SK-N-SH (cell line): ENCODE measurements around the gene ZNF514. TPM values are rescaled to one million over a fixed set of nuclear protein-coding genes. Genes with fewer than 3 reads are reported as not detected.
A peak's percentile ranks its signal among the peaks of the same experiment; 100 is the strongest.

ENCODE experiments used
- CTCF ChIA-PET: fragments of 300-600, 350-600 bp; formaldehyde crosslinking; extraction: SDS; loops from one replicate; lab custom pipeline; 2021; lab: Yijun Ruan, JAX
- POLR2A ChIA-PET: fragments of 350-600 bp; sonication (Branson Sonifier 250); formaldehyde crosslinking; extraction: SDS; loops from one replicate; lab custom pipeline; 2020; ENCODE audit warnings: antibody characterized with exemption, inconsistent platforms; lab: Yijun Ruan, JAX
- DNase-seq: peaks from one replicate; pipeline ENCODE4 v3.0.0; 2012
- H2AFZ ChIP-seq: fragments of 200-600 bp; sonication (generic); 2 replicates; pipeline ENCODE4 v1.8.1; 2016; ENCODE audit warnings: antibody characterized with exemption, mild to moderate bottlenecking, low read depth
- H3F3A ChIP-seq: fragments of 200-600 bp; sonication (generic); replicated peaks from 2 replicates; pipeline ENCODE3; 2016; ENCODE audit warnings: antibody characterized with exemption, mild to moderate bottlenecking; ENCODE audit not compliant: insufficient read depth
- H3K27ac ChIP-seq, 2 experiments: fragments of 200-500 bp in 1 of 2; fragments of 200-600 bp in 1 of 2; sonication (Bioruptor generic) in 1 of 2; sonication (generic), shearing (Covaris generic) in 1 of 2; 2 replicates each; pipeline versions ENCODE4 v1.5.1 to v1.6.1; 2014 to 2016; ENCODE audit warnings: low read depth in 2 of 2, inconsistent platforms in 1 of 2, low read length in 1 of 2, mild to moderate bottlenecking in 1 of 2, mixed read lengths in 1 of 2
- H3K27me3 ChIP-seq: fragments of 200-600 bp; sonication (generic), shearing (Covaris generic); 2 replicates; pipeline ENCODE4 v1.6.1; 2016; ENCODE audit warnings: mixed run types; ENCODE audit not compliant: insufficient read depth
- H3K36me3 ChIP-seq, 2 experiments: fragments of 200-500 bp in 1 of 2; fragments of 200-600 bp in 1 of 2; sonication (Bioruptor generic) in 1 of 2; sonication (generic) in 1 of 2; replicated peaks in 1 of 2; 2 replicates each; pipeline versions ENCODE3 to v1.5.1; 2014 to 2016; ENCODE audit warnings: low read length in 1 of 2, mild to moderate bottlenecking in 1 of 2; ENCODE audit not compliant: insufficient read depth in 2 of 2, control insufficient read depth in 1 of 2
- H3K4me1 ChIP-seq, 2 experiments: fragments of 200-500 bp in 1 of 2; fragments of 200-600 bp in 1 of 2; sonication (Bioruptor generic) in 1 of 2; sonication (generic), shearing (Covaris generic) in 1 of 2; 2 replicates each; pipeline versions ENCODE4 v1.5.1 to v1.6.1; 2014 to 2016; ENCODE audit warnings: low read depth in 1 of 2, low read length in 1 of 2, mixed run types in 1 of 2; ENCODE audit not compliant: insufficient read depth in 2 of 2, control insufficient read depth in 1 of 2
- H3K4me2 ChIP-seq: fragments of 200-600 bp; sonication (generic), shearing (Covaris generic); 2 replicates; pipeline ENCODE4 v1.6.1; 2017; ENCODE audit warnings: mixed run types
- H3K4me3 ChIP-seq, 2 experiments: fragments of 200-500 bp in 1 of 2; fragments of 200-600 bp in 1 of 2; sonication (Bioruptor generic) in 1 of 2; sonication (generic), shearing (Covaris generic) in 1 of 2; 2 replicates each; pipeline versions ENCODE4 v1.5.1 to v1.8.1; 2014 to 2016; ENCODE audit warnings: low read depth in 2 of 2, inconsistent platforms in 1 of 2, low read length in 1 of 2, mild to moderate bottlenecking in 1 of 2, mixed read lengths in 1 of 2, moderate library complexity in 1 of 2
- H3K79me2 ChIP-seq: fragments of 200-600 bp; sonication (generic); 2 replicates; pipeline ENCODE4 v1.8.1; 2017; ENCODE audit warnings: mild to moderate bottlenecking; ENCODE audit not compliant: insufficient read depth
- H3K9ac ChIP-seq: fragments of 200-600 bp; sonication (generic); 2 replicates; pipeline ENCODE4 v1.6.1; 2017; ENCODE audit warnings: mixed run types
- H3K9me2 ChIP-seq: fragments of 200-600 bp; sonication (generic); 2 replicates; pipeline ENCODE4 v1.6.1; 2017; ENCODE audit warnings: mixed run types
- H3K9me3 ChIP-seq: fragments of 200-600 bp; sonication (generic); 2 replicates; pipeline ENCODE4 v1.6.1; 2017; ENCODE audit warnings: mixed run types, mild to moderate bottlenecking, moderate library complexity
- H4K20me1 ChIP-seq: fragments of 200-600 bp; sonication (generic); 2 replicates; pipeline ENCODE4 v1.6.1; 2017; ENCODE audit warnings: mild to moderate bottlenecking, mixed run types; ENCODE audit not compliant: insufficient read depth
- ELF1 ChIP-seq: IDR thresholded peaks from 2 replicates; pipeline ENCODE4 v1.4.0; 2012
- EP300 ChIP-seq, 2 experiments: IDR thresholded peaks; 2 replicates each; pipeline versions ENCODE4 v1.4.0 to v1.6.1; 2012; ENCODE audit warnings: borderline replicate concordance in 1 of 2, low read depth in 1 of 2, low read length in 1 of 2
- EZH2phosphoT487 ChIP-seq: fragments of 200-600 bp; sonication (generic); IDR thresholded peaks from 2 replicates; pipeline ENCODE4 v1.6.1; 2017; ENCODE audit warnings: low read depth, mixed run types, mild to moderate bottlenecking, antibody characterized with exemption, moderate library complexity, borderline replicate concordance
- FOSL2 ChIP-seq: IDR thresholded peaks from 2 replicates; pipeline ENCODE4 v1.4.0; 2012; ENCODE audit warnings: low read depth, mild to moderate bottlenecking, moderate library complexity, borderline replicate concordance
- FOXM1 ChIP-seq: IDR thresholded peaks from 2 replicates; pipeline ENCODE4 v1.4.0; 2012; ENCODE audit warnings: low read depth, mild to moderate bottlenecking
- NFIC ChIP-seq: IDR thresholded peaks from 2 replicates; pipeline ENCODE4 v1.4.0; 2012; ENCODE audit warnings: borderline replicate concordance
- POLR2AphosphoS5 ChIP-seq: IDR thresholded peaks from 2 replicates; pipeline ENCODE4 v1.6.1; 2012; ENCODE audit warnings: low read depth, low read length
- RAD21 ChIP-seq: IDR thresholded peaks from 2 replicates; pipeline ENCODE4 v1.6.1; 2012; ENCODE audit warnings: mild to moderate bottlenecking, low read length
- RCOR1 ChIP-seq: fragments of 150-350 bp; IDR thresholded peaks from 2 replicates; pipeline ENCODE4 v1.6.1; 2017; ENCODE audit warnings: antibody characterized with exemption, low read length
- RFX5 ChIP-seq: IDR thresholded peaks from 2 replicates; pipeline ENCODE4 v1.6.1; 2012; ENCODE audit warnings: mild to moderate bottlenecking, improper control_type of control experiment, low read length
- SMC3 ChIP-seq: IDR thresholded peaks from 2 replicates; pipeline ENCODE4 v1.6.1; 2012; ENCODE audit warnings: low read depth, low read length, improper control_type of control experiment
- TEAD4 ChIP-seq: IDR thresholded peaks from 2 replicates; pipeline ENCODE4 v1.4.0; 2012; ENCODE audit warnings: mild to moderate bottlenecking, borderline replicate concordance; ENCODE audit not compliant: insufficient read depth
- USF1 ChIP-seq: IDR thresholded peaks from 2 replicates; pipeline ENCODE4 v1.4.0; 2012; ENCODE audit warnings: low read depth, borderline replicate concordance
- WGBS: methylation state at CpG from one replicate; pipeline ENCODE4 v1.1.6; 2017; ENCODE audit warnings: low lambda C conversion rate; 5-methylcytosine and 5-hydroxymethylcytosine counted together
- polyA plus RNA-seq, 3 experiments: library from polyadenylated mRNA; depleted of rRNA; stranded (reverse); fragments of >200 nt; gene quantifications; 2 replicates each; pipeline ENCODE4 v1.2.3, GENCODE V29; 2012
- TF ChIP-seq, protein P1 (sequence below): IDR thresholded peaks from 2 replicates; pipeline ENCODE4 v1.4.0; 2012; ENCODE audit warnings: low read depth
- TF ChIP-seq, protein P2 (sequence below): fragments of 150-350 bp; IDR thresholded peaks from 2 replicates; pipeline ENCODE4 v1.6.1; 2016; ENCODE audit warnings: mild to moderate bottlenecking, low read depth, low read length
- TF ChIP-seq, protein P3 (sequence below): fragments of 200-600 bp; sonication (generic); IDR thresholded peaks from 2 replicates; pipeline ENCODE4 v1.6.1; 2017; ENCODE audit warnings: antibody characterized with exemption, mild to moderate bottlenecking, moderate library complexity
- TF ChIP-seq, protein P4 (sequence below): IDR thresholded peaks from 2 replicates; pipeline ENCODE4; 2012

Gene ZNF514
- polyA plus RNA-seq, 1 of the 3 experiments (the other 2 are of a cell fraction) = 9.0 TPM

GRCh38 chr2:95121093-95121406, 38.6 kb downstream of the ZNF514 start (continued):
- no peak for TF ChIP-seq USF1
- no peak for TF ChIP-seq SMC3
- no peak for TF ChIP-seq EZH2phosphoT487

- WGBS = 15% methylated on average over 7 of the region's 7 CpGs
- TF ChIP-seq FOXM1 (no peak), FOSL2 (no peak), RAD21 (peak; percentile 83), POLR2AphosphoS5 (no peak), EZH2phosphoT487 (no peak), RCOR1 (no peak), SMC3 (peak; percentile 64)
- TF ChIP-seq, protein P1, sequence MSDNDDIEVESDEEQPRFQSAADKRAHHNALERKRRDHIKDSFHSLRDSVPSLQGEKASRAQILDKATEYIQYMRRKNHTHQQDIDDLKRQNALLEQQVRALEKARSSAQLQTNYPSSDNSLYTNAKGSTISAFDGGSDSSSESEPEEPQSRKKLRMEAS = no peak
- TF ChIP-seq, protein P2, sequence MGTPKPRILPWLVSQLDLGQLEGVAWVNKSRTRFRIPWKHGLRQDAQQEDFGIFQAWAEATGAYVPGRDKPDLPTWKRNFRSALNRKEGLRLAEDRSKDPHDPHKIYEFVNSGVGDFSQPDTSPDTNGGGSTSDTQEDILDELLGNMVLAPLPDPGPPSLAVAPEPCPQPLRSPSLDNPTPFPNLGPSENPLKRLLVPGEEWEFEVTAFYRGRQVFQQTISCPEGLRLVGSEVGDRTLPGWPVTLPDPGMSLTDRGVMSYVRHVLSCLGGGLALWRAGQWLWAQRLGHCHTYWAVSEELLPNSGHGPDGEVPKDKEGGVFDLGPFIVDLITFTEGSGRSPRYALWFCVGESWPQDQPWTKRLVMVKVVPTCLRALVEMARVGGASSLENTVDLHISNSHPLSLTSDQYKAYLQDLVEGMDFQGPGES = no peak
- TF ChIP-seq, protein P3, sequence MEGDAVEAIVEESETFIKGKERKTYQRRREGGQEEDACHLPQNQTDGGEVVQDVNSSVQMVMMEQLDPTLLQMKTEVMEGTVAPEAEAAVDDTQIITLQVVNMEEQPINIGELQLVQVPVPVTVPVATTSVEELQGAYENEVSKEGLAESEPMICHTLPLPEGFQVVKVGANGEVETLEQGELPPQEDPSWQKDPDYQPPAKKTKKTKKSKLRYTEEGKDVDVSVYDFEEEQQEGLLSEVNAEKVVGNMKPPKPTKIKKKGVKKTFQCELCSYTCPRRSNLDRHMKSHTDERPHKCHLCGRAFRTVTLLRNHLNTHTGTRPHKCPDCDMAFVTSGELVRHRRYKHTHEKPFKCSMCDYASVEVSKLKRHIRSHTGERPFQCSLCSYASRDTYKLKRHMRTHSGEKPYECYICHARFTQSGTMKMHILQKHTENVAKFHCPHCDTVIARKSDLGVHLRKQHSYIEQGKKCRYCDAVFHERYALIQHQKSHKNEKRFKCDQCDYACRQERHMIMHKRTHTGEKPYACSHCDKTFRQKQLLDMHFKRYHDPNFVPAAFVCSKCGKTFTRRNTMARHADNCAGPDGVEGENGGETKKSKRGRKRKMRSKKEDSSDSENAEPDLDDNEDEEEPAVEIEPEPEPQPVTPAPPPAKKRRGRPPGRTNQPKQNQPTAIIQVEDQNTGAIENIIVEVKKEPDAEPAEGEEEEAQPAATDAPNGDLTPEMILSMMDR = peak; percentile 82
- Histone ChIP-seq H3K4me3 (peak overlapping the region in 1 of 2 experiments; percentile 33; a peak in 1 of 4 replicates), H3K79me2 (peaks cover 22% of the 10 kb centered on the region), H3F3A (peaks cover 3% of the 10 kb centered on the region), H4K20me1 (0 out of 2 replicates have a peak, but pooled peaks cover 5% of the 10 kb centered on the region), H3K9ac (no peak overlapping the region), H3K27me3 (no peaks in the 10 kb centered on the region), H3K9me3 (no peaks in the 10 kb centered on the region), H3K9me2 (no peaks in the 10 kb centered on the region), H3K4me1 (no peaks in the 10 kb centered on the region), H3K36me3 (peaks cover 32 to 34% of the 10 kb centered on the region in 2 experiments), H3K4me2 (no peak overlapping the region), H2AFZ (no peak overlapping the region), H3K27ac (no peak overlapping the region)
- POLR2A ChIA-PET = no interaction called here
- peak; percentile 75 for DNase-seq
- CTCF ChIA-PET = interaction anchor here (0.6 to 4.3 kb wide), 35 partner anchors 9 to 242 kb away, joined by 3 to 65 read pairs (median 4); partner anchors contain the start of genes MAL and ZNF514
Measured at GRCh38 chr2:95115418-95115817, 44.2 kb downstream of the ZNF514 start.

DNA sequence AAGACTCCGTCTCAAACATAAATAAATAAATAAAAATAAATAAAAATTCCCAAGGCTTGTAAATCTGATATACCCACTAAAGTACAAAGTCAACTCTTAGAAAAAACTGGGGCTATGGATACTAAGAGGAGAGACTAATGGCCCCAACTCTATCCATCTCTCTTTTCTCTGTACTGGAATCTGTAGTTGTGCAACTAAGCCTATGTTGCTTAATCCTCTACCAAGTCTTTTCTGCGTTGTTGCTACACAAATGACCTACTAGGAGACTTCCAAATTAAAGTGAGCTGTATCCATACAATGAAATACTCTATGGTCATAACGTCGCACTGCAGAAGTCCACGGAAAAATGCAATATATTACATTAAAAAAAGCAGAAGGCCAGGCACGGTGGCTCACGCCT, 46.2 kb downstream of the ZNF514 start:
- Histone ChIP-seq H3K4me2 (no peak overlapping the region), H3K79me2 (peaks cover 3% of the 10 kb centered on the region; the same call in 1 of the 2 replicates), H3F3A (peaks cover 3% of the 10 kb centered on the region), H3K27ac (no peak overlapping the region), H3K9me3 (no peaks in the 10 kb centered on the region), H2AFZ (no peak overlapping the region), H4K20me1 (0 out of 2 replicates have a peak, but pooled peaks cover 5% of the 10 kb centered on the region), H3K27me3 (no peaks in the 10 kb centered on the region), H3K4me1 (no peaks in the 10 kb centered on the region), H3K9ac (no peak overlapping the region), H3K36me3 (peaks cover 45 to 51% of the 10 kb centered on the region in 2 experiments), H3K4me3 (no peak overlapping the region), H3K9me2 (no peaks in the 10 kb centered on the region)
- 93% methylated on average over 7 of the region's 7 CpGs for WGBS
- ChIA-PET CTCF (interaction anchor here (1.0 to 4.3 kb wide), 3 partner anchors 37 to 156 kb away, joined by 3 to 57 read pairs (median 3); partner anchors contain the start of gene MAL), POLR2A (no interaction called here)
- no peak for DNase-seq
- TF ChIP-seq, protein P2 = no peak
- TF ChIP-seq ELF1 (no peak), FOSL2 (no peak), NFIC (no peak), RFX5 (no peak), TEAD4 (no peak), EP300 (IDR thresholded peaks at IDR 0.05; ENCODE audit: borderline replicate concordance in 1 of 2, low read depth in 1 of 2, low read length in 1 of 2) (no peak)
- TF ChIP-seq, protein P4, sequence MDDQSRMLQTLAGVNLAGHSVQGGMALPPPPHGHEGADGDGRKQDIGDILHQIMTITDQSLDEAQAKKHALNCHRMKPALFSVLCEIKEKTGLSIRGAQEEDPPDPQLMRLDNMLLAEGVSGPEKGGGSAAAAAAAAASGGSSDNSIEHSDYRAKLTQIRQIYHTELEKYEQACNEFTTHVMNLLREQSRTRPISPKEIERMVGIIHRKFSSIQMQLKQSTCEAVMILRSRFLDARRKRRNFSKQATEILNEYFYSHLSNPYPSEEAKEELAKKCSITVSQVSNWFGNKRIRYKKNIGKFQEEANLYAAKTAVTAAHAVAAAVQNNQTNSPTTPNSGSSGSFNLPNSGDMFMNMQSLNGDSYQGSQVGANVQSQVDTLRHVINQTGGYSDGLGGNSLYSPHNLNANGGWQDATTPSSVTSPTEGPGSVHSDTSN = no peak
